ENCODE measurements around the gene NMNAT2. TPM values are rescaled to one million over a fixed set of nuclear protein-coding genes. Genes with fewer than 3 reads are reported as not detected.

Gene NMNAT2
- polyA plus RNA-seq, 1 donor from 2014 or later = 43.8 TPM

DNA sequence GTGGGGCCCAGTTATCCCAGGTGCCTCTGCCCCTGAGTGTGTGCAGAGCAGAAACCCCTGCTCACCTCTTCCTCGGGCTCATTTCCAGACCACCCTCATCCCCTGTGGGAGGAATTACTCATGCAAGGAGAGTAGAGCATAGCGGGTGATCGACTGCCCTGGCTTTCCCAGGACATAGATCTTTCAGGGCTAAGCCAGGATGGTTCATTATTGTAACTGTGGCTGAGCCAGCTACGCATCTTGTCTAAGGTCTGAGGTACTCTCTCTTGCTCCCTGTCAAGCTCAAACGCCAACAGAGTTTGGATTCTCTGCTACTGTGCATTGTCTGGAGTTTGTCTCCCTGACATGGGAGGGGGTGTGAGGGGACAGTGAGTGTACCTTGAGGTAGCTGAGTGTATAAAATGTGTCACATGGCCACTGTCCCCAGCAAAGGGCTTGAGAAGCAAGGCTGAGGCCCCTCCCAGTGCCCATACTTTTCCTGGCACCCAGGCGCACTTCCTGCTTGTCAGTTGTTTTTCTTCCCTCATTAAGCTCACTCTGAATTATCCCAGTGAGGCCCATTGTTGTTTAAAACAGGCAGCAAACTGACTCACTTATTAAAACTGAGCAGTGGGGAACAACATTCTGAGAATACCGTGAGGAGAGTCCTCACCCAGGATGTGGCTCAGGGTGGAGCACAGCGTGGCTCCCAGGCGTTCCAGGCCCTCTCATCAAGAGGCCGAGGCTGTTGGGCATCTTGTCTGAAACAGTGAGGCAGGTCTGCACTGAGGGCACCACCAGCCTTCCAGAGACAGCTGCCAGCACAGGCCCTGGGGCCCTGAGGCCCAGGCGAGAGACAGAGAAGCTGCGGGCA is 139.2 kb downstream of the NMNAT2 start:
- Histone ChIP-seq H3K9me2 (ENCODE audit: insufficient read depth, low read length) (no peaks in the 10 kb centered on the region), H3F3A (ENCODE audit: insufficient read depth, low read length, poor library complexity, severe bottlenecking) (no peaks in the 10 kb centered on the region), H3K36me3 (ENCODE audit: insufficient read depth, low read length) (peaks cover 11% of the 10 kb centered on the region), H3K27ac (ENCODE audit: low read length) (no peak overlapping the region), H3K9ac (ENCODE audit: low read length) (no peak overlapping the region), H2AFZ (ENCODE audit: low read depth, low read length) (no peak overlapping the region), H3K4me2 (ENCODE audit: low read length) (no peak overlapping the region), H3K4me3 (ENCODE audit: low read length) (no peak overlapping the region), H3K9me3 (ENCODE audit: low read length) (no peaks in the 10 kb centered on the region), H3K27me3 (ENCODE audit: insufficient read depth, low read depth, low read length) (no peaks in the 10 kb centered on the region), H4K20me1 (ENCODE audit: insufficient read depth) (no peaks in the 10 kb centered on the region), H3K79me2 (replicated peaks; ENCODE audit: insufficient read depth, low read length) (no peaks in the 10 kb centered on the region)
- TF ChIP-seq, protein P1, sequence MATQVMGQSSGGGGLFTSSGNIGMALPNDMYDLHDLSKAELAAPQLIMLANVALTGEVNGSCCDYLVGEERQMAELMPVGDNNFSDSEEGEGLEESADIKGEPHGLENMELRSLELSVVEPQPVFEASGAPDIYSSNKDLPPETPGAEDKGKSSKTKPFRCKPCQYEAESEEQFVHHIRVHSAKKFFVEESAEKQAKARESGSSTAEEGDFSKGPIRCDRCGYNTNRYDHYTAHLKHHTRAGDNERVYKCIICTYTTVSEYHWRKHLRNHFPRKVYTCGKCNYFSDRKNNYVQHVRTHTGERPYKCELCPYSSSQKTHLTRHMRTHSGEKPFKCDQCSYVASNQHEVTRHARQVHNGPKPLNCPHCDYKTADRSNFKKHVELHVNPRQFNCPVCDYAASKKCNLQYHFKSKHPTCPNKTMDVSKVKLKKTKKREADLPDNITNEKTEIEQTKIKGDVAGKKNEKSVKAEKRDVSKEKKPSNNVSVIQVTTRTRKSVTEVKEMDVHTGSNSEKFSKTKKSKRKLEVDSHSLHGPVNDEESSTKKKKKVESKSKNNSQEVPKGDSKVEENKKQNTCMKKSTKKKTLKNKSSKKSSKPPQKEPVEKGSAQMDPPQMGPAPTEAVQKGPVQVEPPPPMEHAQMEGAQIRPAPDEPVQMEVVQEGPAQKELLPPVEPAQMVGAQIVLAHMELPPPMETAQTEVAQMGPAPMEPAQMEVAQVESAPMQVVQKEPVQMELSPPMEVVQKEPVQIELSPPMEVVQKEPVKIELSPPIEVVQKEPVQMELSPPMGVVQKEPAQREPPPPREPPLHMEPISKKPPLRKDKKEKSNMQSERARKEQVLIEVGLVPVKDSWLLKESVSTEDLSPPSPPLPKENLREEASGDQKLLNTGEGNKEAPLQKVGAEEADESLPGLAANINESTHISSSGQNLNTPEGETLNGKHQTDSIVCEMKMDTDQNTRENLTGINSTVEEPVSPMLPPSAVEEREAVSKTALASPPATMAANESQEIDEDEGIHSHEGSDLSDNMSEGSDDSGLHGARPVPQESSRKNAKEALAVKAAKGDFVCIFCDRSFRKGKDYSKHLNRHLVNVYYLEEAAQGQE (IDR thresholded peaks at IDR 0.05; ENCODE audit: borderline replicate concordance) = no peak
- TF ChIP-seq EP300 (conservative IDR thresholded peaks at IDR 0.05; ENCODE audit: poor library complexity, severe bottlenecking) (no peak), SMC3 (conservative IDR thresholded peaks at IDR 0.05; ENCODE audit: poor library complexity) (no peak), EZH2 (IDR thresholded peaks at IDR 0.05; ENCODE audit: borderline replicate concordance, insufficient read depth, low read length, poor library complexity, severe bottlenecking) (no peak), MXI1 (conservative IDR thresholded peaks at IDR 0.05; ENCODE audit: poor library complexity, severe bottlenecking) (no peak), POLR2AphosphoS5 (IDR thresholded peaks at IDR 0.05) (no peak), TAF1 (IDR thresholded peaks at IDR 0.05; ENCODE audit: low read depth) (no peak)

DNA sequence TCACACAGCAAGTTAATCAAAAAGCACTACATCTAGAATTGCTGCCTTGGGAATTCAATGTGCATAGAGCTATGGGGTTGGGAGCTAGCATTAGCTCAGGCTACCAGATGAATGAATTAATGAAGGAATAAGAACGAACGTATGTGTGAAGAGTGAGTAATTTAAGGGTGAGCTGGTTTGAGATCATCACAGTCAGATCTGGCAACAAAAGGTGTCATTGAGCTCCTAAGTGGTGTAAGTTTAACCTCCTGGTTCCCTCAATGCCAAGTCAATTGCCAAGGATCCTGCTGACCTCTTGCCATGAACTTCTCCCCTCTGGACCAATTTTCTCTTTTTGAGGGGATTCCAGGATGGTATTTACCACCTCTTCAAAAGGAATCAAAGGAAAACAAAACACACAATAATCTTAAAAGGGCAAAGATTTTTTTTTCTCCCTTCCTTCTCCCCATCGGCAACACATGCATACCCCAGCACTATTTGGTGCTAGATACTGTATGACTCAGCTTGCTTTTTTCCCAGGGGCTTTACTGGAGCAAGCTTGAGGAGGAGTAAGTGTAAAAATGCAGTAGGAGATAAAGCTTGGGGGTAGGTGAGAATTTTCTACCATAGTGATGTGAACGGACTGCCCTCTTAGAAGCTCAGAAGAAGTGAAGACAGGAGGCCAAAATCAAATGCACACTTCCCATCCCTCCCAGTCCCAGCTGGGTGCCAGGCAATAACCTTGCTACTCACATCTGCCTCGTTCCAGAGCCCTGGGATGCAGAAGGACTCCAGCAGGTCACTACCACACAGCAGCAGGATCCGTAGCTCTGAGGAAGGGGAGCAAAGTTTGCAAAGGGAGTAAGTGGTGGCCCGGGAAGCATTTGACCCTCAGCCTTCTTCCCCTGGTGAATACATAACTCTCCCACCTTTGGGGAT is 140.1 kb downstream of the NMNAT2 start:
- H3K79me2 ChIP-seq (replicated peaks; ENCODE audit: insufficient read depth, low read length) = no peaks in the 10 kb centered on the region
- H3F3A ChIP-seq (ENCODE audit: insufficient read depth, low read length, poor library complexity, severe bottlenecking) = no peaks in the 10 kb centered on the region
- H2AFZ ChIP-seq (ENCODE audit: low read depth, low read length) = no peak overlapping the region
- peaks cover 9% of the 10 kb centered on the region for H3K36me3 ChIP-seq (ENCODE audit: insufficient read depth, low read length)
- no peaks in the 10 kb centered on the region for H4K20me1 ChIP-seq (ENCODE audit: insufficient read depth)
- no peak overlapping the region for H3K27ac ChIP-seq (ENCODE audit: low read length)
- H3K4me2 ChIP-seq (ENCODE audit: low read length) = no peak overlapping the region
- H3K4me3 ChIP-seq (ENCODE audit: low read length) = no peak overlapping the region
- H3K9me2 ChIP-seq (ENCODE audit: insufficient read depth, low read length) = no peaks in the 10 kb centered on the region
- H3K9ac ChIP-seq (ENCODE audit: low read length) = no peak overlapping the region
- no peaks in the 10 kb centered on the region for H3K27me3 ChIP-seq (ENCODE audit: insufficient read depth, low read depth, low read length)
- H3K9me3 ChIP-seq (ENCODE audit: low read length) = no peaks in the 10 kb centered on the region
- TF ChIP-seq EZH2 (IDR thresholded peaks at IDR 0.05; ENCODE audit: borderline replicate concordance, insufficient read depth, low read length, poor library complexity, severe bottlenecking) = no peak
- no peak for TF ChIP-seq TAF1 (IDR thresholded peaks at IDR 0.05; ENCODE audit: low read depth)
- TF ChIP-seq RAD21 (conservative IDR thresholded peaks at IDR 0.05) = no peak
- TF ChIP-seq MXI1 (conservative IDR thresholded peaks at IDR 0.05; ENCODE audit: poor library complexity, severe bottlenecking) = no peak
- no peak for TF ChIP-seq POLR2AphosphoS5 (IDR thresholded peaks at IDR 0.05)
- TF ChIP-seq, protein P2, sequence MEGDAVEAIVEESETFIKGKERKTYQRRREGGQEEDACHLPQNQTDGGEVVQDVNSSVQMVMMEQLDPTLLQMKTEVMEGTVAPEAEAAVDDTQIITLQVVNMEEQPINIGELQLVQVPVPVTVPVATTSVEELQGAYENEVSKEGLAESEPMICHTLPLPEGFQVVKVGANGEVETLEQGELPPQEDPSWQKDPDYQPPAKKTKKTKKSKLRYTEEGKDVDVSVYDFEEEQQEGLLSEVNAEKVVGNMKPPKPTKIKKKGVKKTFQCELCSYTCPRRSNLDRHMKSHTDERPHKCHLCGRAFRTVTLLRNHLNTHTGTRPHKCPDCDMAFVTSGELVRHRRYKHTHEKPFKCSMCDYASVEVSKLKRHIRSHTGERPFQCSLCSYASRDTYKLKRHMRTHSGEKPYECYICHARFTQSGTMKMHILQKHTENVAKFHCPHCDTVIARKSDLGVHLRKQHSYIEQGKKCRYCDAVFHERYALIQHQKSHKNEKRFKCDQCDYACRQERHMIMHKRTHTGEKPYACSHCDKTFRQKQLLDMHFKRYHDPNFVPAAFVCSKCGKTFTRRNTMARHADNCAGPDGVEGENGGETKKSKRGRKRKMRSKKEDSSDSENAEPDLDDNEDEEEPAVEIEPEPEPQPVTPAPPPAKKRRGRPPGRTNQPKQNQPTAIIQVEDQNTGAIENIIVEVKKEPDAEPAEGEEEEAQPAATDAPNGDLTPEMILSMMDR (IDR thresholded peaks at IDR 0.05; ENCODE audit: poor library complexity, severe bottlenecking) = no peak
- no peak for TF ChIP-seq EP300 (conservative IDR thresholded peaks at IDR 0.05; ENCODE audit: poor library complexity, severe bottlenecking)
- TF ChIP-seq SMC3 (conservative IDR thresholded peaks at IDR 0.05; ENCODE audit: poor library complexity) = no peak
- TF ChIP-seq, protein P1 (IDR thresholded peaks at IDR 0.05; ENCODE audit: borderline replicate concordance) = no peak
